Karpas-422 (cell line): ENCODE measurements around the gene VSX2. TPM values are rescaled to one million over a fixed set of nuclear protein-coding genes. Genes with fewer than 3 reads are reported as not detected.

Experiments used
- DNase-seq: peaks from one replicate; pipeline ENCODE4 v3.0.0-alpha.2; 2015
- H2AFZ ChIP-seq: fragments of 200-600 bp; sonication (generic); 2 replicates; pipeline ENCODE4 v1.6.1; 2014; ENCODE audit warnings: antibody characterized with exemption, low read length, mixed read lengths
- H3K27ac ChIP-seq: fragments of 200-600 bp; sonication (generic); 2 replicates; pipeline ENCODE4 v1.5.1; 2014; ENCODE audit warnings: mild to moderate bottlenecking, low read length, moderate library complexity
- H3K27me3 ChIP-seq: fragments of 200-600 bp; sonication (generic); 2 replicates; pipeline ENCODE4 v1.6.1; 2014; ENCODE audit warnings: low read length, mixed read lengths
- H3K36me3 ChIP-seq: fragments of 200-600 bp; sonication (generic); 2 replicates; pipeline ENCODE4 v1.6.1; 2014; ENCODE audit warnings: low read length, mixed read lengths; ENCODE audit not compliant: insufficient read depth
- H3K4me1 ChIP-seq: fragments of 200-600 bp; sonication (generic); 2 replicates; pipeline ENCODE4 v1.6.1; 2014; ENCODE audit warnings: mild to moderate bottlenecking, low read length, mixed read lengths
- H3K4me2 ChIP-seq: fragments of 200-600 bp; sonication (generic); 2 replicates; pipeline ENCODE4 v1.6.1; 2014; ENCODE audit warnings: low read length, low read depth, mild to moderate bottlenecking; ENCODE audit not compliant: poor library complexity, severe bottlenecking
- H3K4me3 ChIP-seq: fragments of 200-600 bp; sonication (generic); 2 replicates; pipeline ENCODE4 v1.5.1; 2014; ENCODE audit warnings: mild to moderate bottlenecking, antibody characterized with exemption, low read length, mixed read lengths
- H3K79me2 ChIP-seq: fragments of 200-600 bp; sonication (generic); 2 replicates; pipeline ENCODE4 v1.6.1; 2014; ENCODE audit warnings: mild to moderate bottlenecking, low read length, mixed read lengths
- H3K9ac ChIP-seq: fragments of 200-600 bp; sonication (generic); 2 replicates; pipeline ENCODE4 v1.6.0; 2014; ENCODE audit warnings: low read length
- H3K9me2 ChIP-seq: fragments of 200-600 bp; sonication (generic), shearing (Covaris generic); replicated peaks from 2 replicates; pipeline ENCODE4 v1.6.0; 2014; ENCODE audit warnings: mild to moderate bottlenecking, low read length, moderate library complexity; ENCODE audit not compliant: insufficient read depth
- H3K9me3 ChIP-seq: fragments of 300-700, 200-600 bp; sonication (generic); 2 replicates; pipeline ENCODE4 v1.6.1; 2014; ENCODE audit warnings: low read length, mixed read lengths
- H4K20me1 ChIP-seq: fragments of 200-600 bp; sonication (generic); 2 replicates; pipeline ENCODE4 v1.6.1; 2014; ENCODE audit warnings: mild to moderate bottlenecking, antibody characterized with exemption, low read length, low read depth; ENCODE audit not compliant: insufficient read depth
- total RNA-seq: library from RNA; depleted of rRNA; stranded (reverse); fragments of >200 nt; shearing (Covaris generic); gene quantifications from 2 replicates; pipeline ENCODE4 v1.2.3, GENCODE V29; 2014; ENCODE audit warnings: low replicate concordance

VSX2 gene
- total RNA-seq, 1 experiment from 2014 or later = not detected

- H4K20me1 ChIP-seq = no peaks in the 10 kb centered on the region; the same call in 1 of the 2 replicates
- H3K9me2 ChIP-seq = no peaks in the 10 kb centered on the region
- no peaks in the 10 kb centered on the region for H3K27me3 ChIP-seq
- no peak overlapping the region for H2AFZ ChIP-seq
- no peak overlapping the region for H3K4me2 ChIP-seq
- H3K27ac ChIP-seq = no peak overlapping the region
- no peak for DNase-seq
- no peaks in the 10 kb centered on the region for H3K4me1 ChIP-seq
- H3K36me3 ChIP-seq = 0 out of 2 replicates have a peak, but pooled peaks cover 4% of the 10 kb centered on the region
- no peaks in the 10 kb centered on the region for H3K9me3 ChIP-seq
- H3K4me3 ChIP-seq = no peak overlapping the region
- H3K9ac ChIP-seq = no peak overlapping the region
- 0 out of 2 replicates have a peak, but pooled peaks cover 5% of the 10 kb centered on the region for H3K79me2 ChIP-seq
Measured at GRCh38 chr14:74292061-74292460, 52.8 kb downstream of the VSX2 start.

GRCh38 chr14:74293606-74294005 lies 54.4 kb downstream of the VSX2 start:
- H4K20me1 ChIP-seq = no peaks in the 10 kb centered on the region; the same call in 1 of the 2 replicates
- no peak overlapping the region for H3K4me3 ChIP-seq
- no peak overlapping the region for H2AFZ ChIP-seq
- no peaks in the 10 kb centered on the region for H3K9me2 ChIP-seq
- no peaks in the 10 kb centered on the region for H3K27me3 ChIP-seq
- H3K4me2 ChIP-seq = no peak overlapping the region
- no peak overlapping the region for H3K9ac ChIP-seq
- no peak overlapping the region for H3K27ac ChIP-seq
- H3K9me3 ChIP-seq = no peaks in the 10 kb centered on the region
- peaks cover 6% of the 10 kb centered on the region; the same call in 1 of the 2 replicates for H3K79me2 ChIP-seq
- H3K36me3 ChIP-seq = peaks cover 6% of the 10 kb centered on the region
- H3K4me1 ChIP-seq = no peaks in the 10 kb centered on the region
- no peak for DNase-seq

GRCh38 chr14:74296037-74296467 lies 56.8 kb downstream of the VSX2 start:
- Histone ChIP-seq H3K27me3 (no peaks in the 10 kb centered on the region), H2AFZ (no peak overlapping the region), H3K9me3 (no peaks in the 10 kb centered on the region), H3K36me3 (peaks cover 12% of the 10 kb centered on the region), H3K79me2 (peaks cover 28% of the 10 kb centered on the region), H4K20me1 (no peaks in the 10 kb centered on the region; the same call in 1 of the 2 replicates), H3K9ac (no peak overlapping the region), H3K4me3 (no peak overlapping the region), H3K4me2 (no peak overlapping the region), H3K4me1 (no peaks in the 10 kb centered on the region; the same call in 1 of the 2 replicates), H3K27ac (no peak overlapping the region), H3K9me2 (no peaks in the 10 kb centered on the region)
- no peak for DNase-seq

GRCh38 chr14:74297986-74298385 lies 58.7 kb downstream of the VSX2 start:
- no peaks in the 10 kb centered on the region for H3K9me3 ChIP-seq
- H3K36me3 ChIP-seq = peaks cover 12% of the 10 kb centered on the region
- H3K79me2 ChIP-seq = peaks cover 45% of the 10 kb centered on the region

GRCh38 chr14:74299061-74299545 lies 59.9 kb downstream of the VSX2 start:
- H4K20me1 ChIP-seq = no peaks in the 10 kb centered on the region; the same call in 1 of the 2 replicates
- H3K9me2 ChIP-seq = no peaks in the 10 kb centered on the region
- H3K4me2 ChIP-seq = no peak overlapping the region
- DNase-seq = no peak
- H3K4me3 ChIP-seq = no peak overlapping the region
- H3K27ac ChIP-seq = no peak overlapping the region
- no peaks in the 10 kb centered on the region for H3K9me3 ChIP-seq
- H2AFZ ChIP-seq = no peak overlapping the region
- peaks cover 41% of the 10 kb centered on the region for H3K79me2 ChIP-seq
- H3K36me3 ChIP-seq = peaks cover 12% of the 10 kb centered on the region
- peaks cover 16% of the 10 kb centered on the region for H3K4me1 ChIP-seq
- H3K9ac ChIP-seq = no peak overlapping the region
- no peaks in the 10 kb centered on the region for H3K27me3 ChIP-seq

More at GRCh38 chr14:74297986-74298385, 58.7 kb downstream of the VSX2 start:
- Histone ChIP-seq H3K9me2 (no peaks in the 10 kb centered on the region), H3K4me2 (no peak overlapping the region), H3K4me1 (peaks cover 9% of the 10 kb centered on the region), H3K27me3 (no peaks in the 10 kb centered on the region), H4K20me1 (no peaks in the 10 kb centered on the region; the same call in 1 of the 2 replicates), H3K27ac (no peak overlapping the region), H3K9ac (no peak overlapping the region), H2AFZ (no peak overlapping the region), H3K4me3 (no peak overlapping the region)
- DNase-seq = no peak

GRCh38 chr14:74301594-74302151 lies 62.4 kb downstream of the VSX2 start:
- peaks cover 41% of the 10 kb centered on the region for H3K79me2 ChIP-seq
- no peaks in the 10 kb centered on the region for H4K20me1 ChIP-seq
- H3K4me3 ChIP-seq = peak overlapping the region; percentile 80
- peaks cover 12% of the 10 kb centered on the region for H3K36me3 ChIP-seq
- H3K9me3 ChIP-seq = no peaks in the 10 kb centered on the region
- H3K4me1 ChIP-seq = peaks cover 16% of the 10 kb centered on the region
- H3K27ac ChIP-seq = no peak overlapping the region
- no peak for DNase-seq
- no peaks in the 10 kb centered on the region for H3K27me3 ChIP-seq
- H2AFZ ChIP-seq = no peak overlapping the region
- peak overlapping the region; percentile 82 for H3K9ac ChIP-seq
- H3K9me2 ChIP-seq = no peaks in the 10 kb centered on the region
- peak overlapping the region; percentile 78 for H3K4me2 ChIP-seq

GRCh38 chr14:74302152-74302628 lies 62.9 kb downstream of the VSX2 start:
- no peaks in the 10 kb centered on the region for H4K20me1 ChIP-seq
- H3K4me2 ChIP-seq = peak overlapping the region; percentile 78
- peaks cover 12% of the 10 kb centered on the region for H3K36me3 ChIP-seq
- no peaks in the 10 kb centered on the region for H3K27me3 ChIP-seq
- no peaks in the 10 kb centered on the region for H3K9me3 ChIP-seq
- peaks cover 41% of the 10 kb centered on the region for H3K79me2 ChIP-seq
- H3K9ac ChIP-seq = peak overlapping the region; percentile 82
- H2AFZ ChIP-seq = peak overlapping the region; percentile 81
- H3K4me1 ChIP-seq = peaks cover 16% of the 10 kb centered on the region
- H3K27ac ChIP-seq = peak overlapping the region; percentile 37
- no peaks in the 10 kb centered on the region for H3K9me2 ChIP-seq
- H3K4me3 ChIP-seq = peak overlapping the region; percentile 80
- DNase-seq = peak; percentile 85

- DNase-seq = peak; percentile 98
- peak within 1 kb of the TSS; percentile 80 for H3K4me3 ChIP-seq
- H3K9me2 ChIP-seq = no peaks in the 10 kb centered on the region
- H3K79me2 ChIP-seq = peaks cover 41% of the 10 kb centered on the region
- peak within 1 kb of the TSS; percentile 98 for H2AFZ ChIP-seq
- H3K9ac ChIP-seq = peak within 1 kb of the TSS; percentile 82
- peak within 1 kb of the TSS; percentile 37 for H3K27ac ChIP-seq
- no peaks in the 10 kb centered on the region for H3K27me3 ChIP-seq
- H3K36me3 ChIP-seq = peaks cover 12% of the 10 kb centered on the region
- H3K4me2 ChIP-seq = peak within 1 kb of the TSS; percentile 78
- H3K9me3 ChIP-seq = no peaks in the 10 kb centered on the region
- H4K20me1 ChIP-seq = no peaks in the 10 kb centered on the region
- H3K4me1 ChIP-seq = peaks cover 16% of the 10 kb centered on the region
Measured at GRCh38 chr14:74302634-74303569, 63.7 kb downstream of the VSX2 start, which contains the start of gene ABCD4. Gene ABCD4, minus strand, starts transcription at chr14:74302934. Its CDS starts 22 bp downstream, at chr14:74302912.
